ENCODE data around the gene RXRG. TPM values are rescaled to one million over a fixed set of nuclear protein-coding genes. Genes with fewer than 3 reads are reported as not detected.

RXRG gene
- total and polyA plus RNA-seq, 9 of the 15 experiments (the other 6 are each of a cell fraction or from before 2014, with no cell fraction given) = not detected

GRCh38 chr1:165355977-165356811 lies 88.7 kb downstream of the RXRG start, which contains the start of gene LMX1A (continued):
- TF ChIP-seq MYC (IDR thresholded peaks at IDR 0.05; ENCODE audit: low read depth, low read length) (no peak), MYC (CRISPR knock-in tag; IDR thresholded peaks at IDR 0.05; ENCODE audit: borderline replicate concordance, low read depth) (no peak), HMGXB4 (CRISPR knock-in tag; IDR thresholded peaks at IDR 0.05) (no peak), BRF2 (IDR thresholded peaks at IDR 0.05; ENCODE audit: borderline replicate concordance, insufficient read depth, insufficient read length) (no peak), E2F6 (IDR thresholded peaks at IDR 0.05; ENCODE audit: borderline replicate concordance in 1 of 2, extremely low read depth in 1 of 2, insufficient read depth in 1 of 2, insufficient read length in 1 of 2, low read depth in 1 of 2, low read length in 1 of 2, poor library complexity in 1 of 2, severe bottlenecking in 1 of 2) (no peak), KLF1 (tag; IDR thresholded peaks at IDR 0.05) (no peak), ZBTB40 (IDR thresholded peaks at IDR 0.05) (no peak), ZBTB40 (CRISPR knock-in tag; IDR thresholded peaks at IDR 0.05) (no peak)
